HG02973 (cell line): ENCODE results near the gene LGI4.

ENCODE experiments used
- ATAC-seq: cut with Tn5 transposase; IDR thresholded peaks from one replicate; pipeline ENCODE4 v1.9.1; 2021; ENCODE audit warnings: moderate library complexity; ENCODE audit not compliant: unreplicated experiment

Gene LGI4

DNA sequence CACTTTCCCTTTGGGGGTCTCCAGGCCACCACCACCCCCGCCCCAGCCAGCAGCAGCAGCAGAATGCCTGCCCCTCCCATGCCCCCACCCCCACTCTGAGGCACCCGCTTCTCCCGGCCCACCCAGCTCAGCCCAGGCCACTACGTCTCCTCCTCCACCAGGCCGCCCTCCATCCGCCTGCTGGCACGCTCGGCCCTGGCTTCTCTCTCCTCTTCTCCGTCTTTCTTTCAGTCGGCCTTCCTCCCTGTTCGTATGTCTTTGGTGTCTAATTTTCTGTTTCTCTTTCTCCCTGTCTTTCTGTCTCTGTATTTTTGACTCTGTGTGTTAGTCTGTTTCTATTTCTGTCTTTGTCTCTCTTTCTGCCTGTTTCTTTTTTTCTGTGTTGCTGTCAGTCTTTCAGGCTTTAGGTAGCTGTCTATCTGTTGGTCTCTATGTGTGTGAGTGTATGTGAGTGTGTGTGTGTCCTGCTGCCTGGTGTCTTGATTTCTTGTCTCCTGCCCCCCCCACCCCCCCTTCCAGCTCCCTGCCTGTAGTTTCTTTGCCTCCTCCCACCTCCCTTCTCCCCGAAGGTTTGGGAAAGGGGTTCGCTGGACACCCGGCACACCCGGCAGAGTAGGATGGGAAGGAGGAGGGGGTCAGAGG is at the start of gene LGI4:
LGI4 (minus strand) TSS at position 459 of the 642 bp plus-strand sequence; CDS start at position 80, 379 bp downstream.
- ATAC-seq, result no peak

DNA sequence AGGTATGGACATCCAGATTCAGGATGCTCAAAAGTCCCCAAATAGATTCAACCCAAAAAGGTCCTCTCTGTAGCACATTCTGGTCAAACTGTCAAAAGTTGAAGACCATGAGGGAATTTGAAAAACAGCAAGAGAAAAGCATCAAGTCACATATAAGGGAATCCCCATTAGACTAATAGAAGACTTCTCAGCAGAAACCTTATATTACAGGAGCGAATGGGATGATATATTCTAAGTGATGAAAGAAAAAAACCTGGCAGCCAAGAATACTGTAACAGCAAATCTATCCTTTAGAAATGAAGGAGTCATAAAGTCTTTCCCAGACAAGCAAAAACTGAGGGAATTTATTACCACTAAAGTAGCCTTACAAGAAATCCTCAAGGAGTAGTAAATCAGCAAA is 49.4 kb upstream of the LGI4 start:
- ATAC-seq, result no peak

DNA sequence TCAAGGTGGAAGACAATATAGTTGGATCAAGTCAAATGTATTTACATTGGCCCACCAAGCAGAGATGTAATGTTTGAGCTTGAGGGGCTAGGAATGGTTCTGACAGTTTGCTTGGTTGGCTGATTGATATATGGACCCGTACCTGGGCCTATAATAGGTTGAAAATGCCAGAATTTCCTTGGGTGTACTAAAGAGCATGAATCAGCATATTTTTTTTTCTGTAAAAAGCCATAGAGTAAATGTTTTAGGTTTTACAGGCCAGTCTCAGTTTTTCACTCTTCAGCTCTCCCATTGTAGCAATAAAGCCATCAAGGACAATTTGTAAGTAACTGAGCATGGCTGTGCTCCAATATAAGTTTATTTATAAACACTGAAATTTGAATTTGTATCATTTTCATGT is 46.5 kb upstream of the LGI4 start:
- no peak for ATAC-seq

DNA sequence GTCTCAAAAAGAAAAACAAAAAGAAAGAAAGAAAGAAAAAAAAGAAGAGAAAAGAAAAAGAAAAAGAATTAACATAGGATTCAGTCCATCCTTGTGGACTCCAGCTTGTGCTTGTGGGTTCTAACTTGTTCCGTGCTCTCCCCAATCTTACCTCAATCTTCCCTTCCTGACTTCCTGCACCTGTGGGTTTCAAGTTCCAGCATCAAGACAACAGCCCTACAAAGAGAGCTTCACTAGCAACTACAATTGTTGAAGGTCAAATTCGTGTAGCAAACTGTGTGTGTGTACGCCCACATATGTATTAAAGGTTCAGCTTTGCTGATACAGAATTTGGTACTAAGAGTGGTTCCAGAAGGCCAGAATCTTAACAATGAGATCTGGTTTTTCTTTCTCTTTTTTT is 45.0 kb upstream of the LGI4 start:
- ATAC-seq, result no peak

DNA sequence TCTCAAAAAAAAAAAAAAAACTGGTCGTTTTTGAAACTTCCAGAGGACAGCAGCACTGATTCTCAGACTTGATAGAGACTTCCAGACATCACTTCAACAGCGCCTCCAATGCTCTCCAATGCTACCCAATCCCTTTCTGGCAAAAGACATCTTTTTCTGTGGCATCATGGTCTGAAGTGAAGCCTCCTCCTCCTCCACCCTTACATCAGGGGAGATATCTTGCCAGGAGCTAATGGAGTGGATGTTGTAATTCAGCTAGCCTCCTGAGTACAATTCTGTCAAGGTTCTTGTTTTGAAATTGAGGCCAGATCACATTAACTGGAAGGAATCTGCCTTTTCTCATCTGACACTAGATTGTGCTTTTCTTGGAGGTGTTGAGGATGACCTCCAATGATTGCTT is 43.8 kb upstream of the LGI4 start:
- no peak for ATAC-seq

DNA sequence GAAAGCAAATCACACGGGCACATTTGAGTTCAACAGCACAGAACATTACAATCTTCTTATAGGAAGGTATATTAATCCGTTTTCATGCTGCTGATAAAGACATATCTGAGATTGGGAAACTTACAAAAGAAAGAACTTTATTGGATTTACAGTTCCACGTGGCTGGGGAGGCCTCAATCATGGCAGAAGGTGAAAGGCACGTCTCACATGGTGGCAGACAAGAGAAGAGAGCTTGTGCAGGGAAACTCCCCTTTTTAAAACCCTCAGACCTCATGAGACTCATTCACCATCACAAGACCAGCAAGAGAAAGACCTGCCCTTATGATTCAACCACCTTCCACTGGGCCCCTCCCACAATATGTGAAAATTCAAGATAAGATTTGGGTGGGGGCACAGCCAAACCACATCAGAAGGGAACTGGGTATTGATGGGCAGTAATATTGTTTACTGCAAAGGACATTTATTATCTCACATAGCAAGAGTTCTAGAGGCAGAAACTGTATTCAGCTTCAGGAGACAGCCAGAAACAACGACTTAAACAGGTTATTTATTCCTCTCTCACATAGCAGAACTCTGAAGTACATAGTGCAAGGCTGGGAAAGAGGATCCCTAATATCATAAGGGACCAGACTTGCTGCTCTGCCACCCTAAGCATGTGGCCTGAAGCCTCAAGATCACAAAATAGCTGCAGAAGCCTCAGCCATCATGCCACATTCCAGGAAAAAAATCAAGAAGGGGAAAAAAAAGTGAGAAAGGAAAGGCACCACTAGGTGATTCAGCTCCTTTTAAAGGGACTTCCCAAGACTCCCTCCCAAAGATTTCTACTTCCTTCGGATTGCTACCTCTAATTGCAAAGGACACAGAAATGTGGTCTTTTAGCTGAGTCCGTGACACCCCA is 42.8 kb upstream of the LGI4 start:
- ATAC-seq, result no peak

DNA sequence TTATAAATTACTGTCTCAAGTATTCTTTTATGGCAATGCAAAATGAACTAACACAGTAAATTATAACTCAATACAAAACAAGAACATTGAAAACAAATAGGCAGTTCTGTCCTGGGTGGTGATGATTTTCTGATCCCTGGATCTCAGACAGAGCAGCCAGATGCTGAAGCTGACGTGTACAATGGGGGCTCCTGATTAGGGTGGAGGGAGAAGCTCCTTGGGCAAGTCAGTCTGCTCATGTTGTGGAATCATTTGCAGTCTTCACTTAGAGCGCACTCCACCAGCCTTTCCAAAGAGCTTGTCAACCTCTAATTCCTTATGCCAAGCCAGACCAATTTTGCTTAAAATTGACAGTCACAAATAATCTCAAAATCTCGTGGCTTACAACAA is 41.3 kb upstream of the LGI4 start:
- no peak for ATAC-seq

DNA sequence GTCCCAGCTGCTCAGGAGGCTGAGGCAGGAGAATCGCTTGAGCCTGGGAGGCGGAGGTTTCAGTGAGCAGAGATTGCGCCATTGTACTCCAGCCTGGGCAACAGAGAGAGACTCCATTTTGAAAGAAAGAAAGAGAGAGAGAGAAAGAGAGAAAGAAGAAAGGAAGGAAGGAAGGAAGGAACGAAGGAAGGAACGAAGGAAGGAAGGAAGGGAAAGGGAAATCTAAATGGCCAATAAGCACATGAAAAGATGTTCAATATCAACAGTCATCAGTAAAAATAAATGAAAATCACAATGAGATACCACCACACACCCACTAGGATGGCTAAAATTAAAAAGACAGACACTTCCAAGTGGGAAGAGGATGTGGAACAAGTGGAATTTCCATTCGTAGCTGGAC is 39.4 kb upstream of the LGI4 start:
- ATAC-seq, result no peak

DNA sequence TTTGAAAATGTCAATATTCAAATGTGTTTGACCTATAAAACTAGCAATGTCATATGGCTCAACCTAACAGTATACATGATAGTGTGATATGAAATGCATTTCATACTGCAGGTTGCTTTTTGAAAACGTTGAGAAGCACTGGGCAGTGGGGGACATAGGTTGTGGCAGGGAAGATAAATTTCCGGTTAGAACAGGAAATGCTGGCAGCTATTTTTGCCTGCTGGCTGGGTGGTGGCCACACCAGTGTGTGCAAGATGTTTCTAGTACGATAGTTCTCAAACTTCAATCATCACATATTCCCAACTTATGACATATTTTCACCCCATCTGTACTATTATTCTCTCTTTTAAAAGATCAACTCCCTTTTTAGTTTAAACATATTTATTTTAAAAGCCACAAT is 36.9 kb upstream of the LGI4 start:
- no peak for ATAC-seq

DNA sequence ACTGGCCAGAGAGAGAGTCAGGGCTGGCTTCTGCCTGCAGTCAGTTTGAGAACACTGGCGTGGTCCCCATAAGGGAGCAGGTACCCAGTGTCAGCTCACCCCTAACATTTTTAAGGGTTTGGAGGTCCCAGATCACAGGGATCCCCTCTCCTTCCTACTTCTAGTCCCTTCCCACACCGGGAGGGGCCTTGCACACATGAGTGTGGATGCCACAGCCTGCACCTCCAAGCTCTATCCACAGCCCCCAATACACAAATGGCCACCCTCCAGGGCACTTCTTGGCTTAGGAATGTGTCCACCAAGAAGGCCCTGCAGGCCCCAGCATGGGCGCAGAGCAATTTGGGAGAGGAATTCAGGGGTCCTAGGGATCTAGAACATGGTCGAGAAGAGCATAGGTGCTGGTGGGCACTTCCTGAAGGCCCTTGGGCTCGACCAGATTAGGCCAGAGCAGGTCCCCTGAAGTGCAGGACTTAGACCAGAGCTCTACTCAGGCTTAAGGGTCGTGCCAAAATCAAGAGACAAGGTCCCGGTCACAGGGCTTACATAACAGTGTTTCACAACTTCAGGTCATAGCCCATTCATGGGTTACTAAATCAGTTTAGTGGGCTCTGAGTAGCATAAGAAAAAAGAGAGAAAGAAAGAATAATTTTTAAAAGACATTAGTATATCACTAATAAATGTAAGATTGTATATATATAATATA is 35.7 kb upstream of the LGI4 start:
- ATAC-seq, result no peak

DNA sequence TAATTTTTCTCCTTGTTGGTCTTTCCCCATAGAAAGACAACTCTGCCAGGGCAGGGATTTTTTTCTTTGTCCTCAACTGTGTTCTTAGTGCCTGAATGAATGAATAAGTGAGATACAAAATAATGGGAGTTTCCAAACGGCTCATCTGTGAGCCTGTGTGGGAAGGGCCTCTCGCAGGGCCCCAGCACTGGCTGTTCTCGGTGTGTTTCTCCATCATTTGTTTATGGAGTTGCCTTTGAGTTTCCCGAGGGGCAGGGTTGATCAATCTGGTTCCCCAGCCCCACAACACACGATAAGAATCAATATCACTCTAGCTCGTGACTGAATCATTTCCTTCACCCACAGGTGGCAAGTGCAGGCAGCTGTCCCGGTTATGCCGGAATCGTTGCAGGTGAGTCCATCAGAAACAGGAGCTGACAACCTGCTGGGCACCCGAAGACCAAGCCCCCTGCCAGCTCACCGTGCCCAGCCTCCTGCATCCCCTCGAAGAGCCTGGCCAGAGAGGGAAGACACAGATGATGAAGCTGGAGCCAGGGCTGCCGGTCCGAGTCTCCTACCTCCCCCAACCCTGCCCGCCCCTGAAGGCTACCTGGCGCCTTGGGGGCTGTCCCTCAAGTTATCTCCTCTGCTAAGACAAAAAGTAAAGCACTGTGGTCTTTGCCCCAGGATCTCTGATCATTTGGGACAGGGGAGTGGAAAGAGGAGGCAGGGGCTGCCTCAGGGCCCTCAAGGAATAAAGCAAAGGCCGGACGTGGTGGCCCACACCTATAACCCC is 34.5 kb upstream of the LGI4 start:
- ATAC-seq, result no peak

DNA sequence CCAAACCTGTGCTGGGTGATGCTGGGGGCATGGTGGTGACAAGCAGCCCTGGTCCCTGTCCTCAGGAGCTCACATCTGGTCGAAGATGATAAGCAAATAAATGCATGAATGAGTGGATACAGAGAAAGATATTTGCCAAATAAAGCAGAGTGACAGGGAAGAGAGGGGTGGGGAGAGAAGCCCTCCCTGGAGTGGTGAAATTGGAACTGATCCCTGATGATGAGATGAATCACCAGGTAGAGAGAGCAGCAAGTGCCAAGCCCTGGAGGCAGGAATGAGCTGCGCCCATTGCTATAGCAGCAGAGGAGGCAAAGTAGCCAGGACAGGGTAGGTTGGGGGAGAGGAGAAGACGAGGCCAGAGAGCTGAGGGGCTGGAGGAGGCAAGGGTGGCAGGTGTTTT is 33.3 kb upstream of the LGI4 start:
- ATAC-seq, result no peak

DNA sequence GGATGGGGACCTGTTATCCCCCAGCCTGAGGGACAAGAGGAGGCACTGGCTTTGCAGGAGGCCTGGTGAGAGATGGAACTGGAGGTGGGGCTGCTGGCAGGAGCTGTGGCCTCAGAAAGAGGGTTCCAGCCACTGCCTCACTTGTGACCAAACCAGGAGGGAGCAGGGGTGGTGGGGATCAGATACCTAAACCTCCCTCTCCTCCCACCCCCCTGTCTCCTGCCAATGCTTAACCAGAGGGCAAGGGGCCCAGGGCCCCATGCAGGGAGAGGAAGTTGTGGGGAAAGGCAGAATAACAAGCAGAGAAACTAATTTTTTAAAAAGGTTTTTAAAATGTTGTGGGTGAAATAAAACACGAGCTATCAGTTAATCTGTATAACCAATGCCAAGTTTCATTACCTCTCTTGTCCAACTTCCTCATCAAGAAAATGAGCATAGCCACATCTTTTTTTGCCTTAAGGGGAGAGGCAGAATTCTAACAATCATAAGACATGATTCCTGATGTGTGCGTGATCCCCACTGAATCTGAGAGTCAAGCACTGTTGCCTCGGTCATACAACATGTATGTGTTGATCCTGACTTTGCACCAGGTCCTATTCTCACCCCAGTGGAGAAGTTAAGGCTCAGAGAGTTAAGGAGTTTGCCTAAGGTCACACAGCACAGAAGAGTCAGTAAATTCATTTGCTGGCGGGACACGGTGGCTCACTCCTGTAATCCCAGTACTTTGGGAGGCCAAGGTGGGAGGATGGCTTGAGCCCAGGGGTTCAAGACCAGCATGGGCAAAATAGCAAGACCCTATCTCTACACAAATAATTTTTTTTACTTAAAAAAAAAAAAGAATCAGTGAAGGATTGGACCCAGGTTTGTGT is 32.6 kb upstream of the LGI4 start:
- ATAC-seq, result no peak

DNA sequence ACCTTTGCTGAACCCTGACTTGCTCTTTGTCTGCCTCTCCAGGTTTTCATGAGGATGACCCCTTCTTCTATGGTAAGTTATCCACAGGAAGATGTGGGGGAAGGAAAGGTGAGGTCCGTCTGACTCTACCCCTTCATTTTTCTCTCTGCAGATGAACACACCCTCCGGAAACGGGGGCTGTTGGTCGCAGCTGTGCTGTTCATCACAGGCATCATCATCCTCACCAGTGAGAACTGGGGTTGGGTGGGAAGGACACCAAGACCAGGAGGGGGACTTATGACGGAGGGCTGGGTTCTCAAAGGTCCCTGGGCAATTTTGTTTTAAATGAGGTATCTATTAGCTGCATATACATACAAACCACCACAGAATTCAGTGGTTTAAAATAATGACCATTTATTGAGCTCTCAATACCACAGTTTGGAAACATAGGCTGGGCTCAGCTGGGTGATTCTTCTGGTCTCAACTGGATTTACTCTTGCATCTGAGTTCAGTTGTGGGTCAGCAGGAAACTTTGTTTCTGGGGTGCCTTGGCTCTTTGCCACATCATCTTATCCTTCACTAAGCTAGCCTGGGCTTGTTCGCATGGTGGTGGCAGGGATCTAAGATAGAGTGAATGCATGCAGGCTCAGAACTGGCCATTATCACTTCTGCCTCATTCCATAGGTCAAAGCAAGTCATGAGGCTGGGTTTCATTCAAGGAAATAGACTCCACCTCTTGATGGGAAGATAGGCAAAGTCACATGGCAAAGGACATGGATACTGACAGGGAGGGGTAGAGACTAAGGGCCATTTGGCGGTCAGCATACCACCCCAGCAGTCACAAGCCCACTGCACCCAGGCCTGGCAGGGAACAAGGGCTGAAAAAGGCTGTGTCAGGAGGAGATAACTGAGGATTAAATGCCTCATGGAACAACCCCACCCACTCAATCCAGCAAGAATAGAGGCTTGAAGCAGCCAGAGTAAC is 31.5 kb upstream of the LGI4 start:
- no peak for ATAC-seq

DNA sequence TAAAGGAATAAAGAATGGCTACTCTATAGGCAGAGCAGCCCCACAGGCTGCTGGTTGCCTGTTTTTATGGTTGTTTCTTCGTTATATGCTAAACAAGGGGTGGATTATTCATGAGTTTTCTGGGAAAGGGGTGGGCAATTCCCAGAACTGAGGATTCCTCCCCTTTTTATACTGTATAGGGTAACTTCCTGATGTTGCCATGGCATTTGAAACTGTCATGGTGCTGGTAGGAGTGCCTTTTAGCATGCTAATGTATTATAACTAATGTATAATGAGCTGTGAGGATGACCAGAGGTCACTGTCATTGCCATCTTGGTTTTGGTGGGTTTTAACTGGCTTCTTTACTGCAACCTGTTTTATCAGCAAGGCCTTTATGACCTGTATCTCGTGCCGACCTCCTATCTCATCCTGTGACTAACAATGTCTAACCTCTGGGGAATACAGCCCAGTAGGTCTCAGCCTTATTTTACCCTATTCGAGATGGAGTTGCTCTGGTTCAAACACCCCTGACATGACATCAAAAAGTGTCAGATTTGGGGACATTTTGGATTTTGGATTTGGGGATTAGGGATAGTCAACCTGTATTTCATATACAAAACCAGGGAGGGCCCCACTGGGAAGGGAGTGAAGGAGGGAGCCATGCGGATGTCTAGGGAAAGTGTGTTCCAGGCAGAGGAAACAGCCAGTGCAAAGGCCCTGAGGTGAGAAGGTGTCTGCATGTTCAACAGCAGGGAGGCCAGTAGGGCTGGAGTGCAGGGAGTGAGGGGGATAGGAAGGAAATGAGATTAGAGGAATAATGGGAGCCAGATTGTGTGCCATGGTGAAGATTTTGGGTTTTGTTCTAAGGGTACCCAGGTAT is 30.6 kb upstream of the LGI4 start:
- no peak for ATAC-seq

DNA sequence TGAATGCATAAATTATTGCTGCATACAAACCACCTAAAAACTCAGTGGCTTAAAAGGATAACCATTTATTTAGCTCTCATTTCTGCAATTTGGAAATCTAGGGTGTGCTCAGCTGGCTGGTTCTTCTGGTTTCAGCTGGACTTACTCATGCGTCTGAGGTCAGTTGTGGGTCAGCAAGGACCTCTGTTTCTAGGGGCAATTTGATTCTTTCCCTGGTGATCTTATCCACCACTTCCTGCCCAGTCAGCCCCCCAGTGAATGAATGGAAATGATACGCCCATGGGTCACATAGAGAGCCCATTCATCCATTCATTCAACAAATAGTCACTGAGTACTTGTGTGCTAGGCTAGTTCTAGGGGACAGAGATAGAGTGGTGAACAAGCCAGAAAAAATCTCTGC is 29.6 kb upstream of the LGI4 start:
- no peak for ATAC-seq

DNA sequence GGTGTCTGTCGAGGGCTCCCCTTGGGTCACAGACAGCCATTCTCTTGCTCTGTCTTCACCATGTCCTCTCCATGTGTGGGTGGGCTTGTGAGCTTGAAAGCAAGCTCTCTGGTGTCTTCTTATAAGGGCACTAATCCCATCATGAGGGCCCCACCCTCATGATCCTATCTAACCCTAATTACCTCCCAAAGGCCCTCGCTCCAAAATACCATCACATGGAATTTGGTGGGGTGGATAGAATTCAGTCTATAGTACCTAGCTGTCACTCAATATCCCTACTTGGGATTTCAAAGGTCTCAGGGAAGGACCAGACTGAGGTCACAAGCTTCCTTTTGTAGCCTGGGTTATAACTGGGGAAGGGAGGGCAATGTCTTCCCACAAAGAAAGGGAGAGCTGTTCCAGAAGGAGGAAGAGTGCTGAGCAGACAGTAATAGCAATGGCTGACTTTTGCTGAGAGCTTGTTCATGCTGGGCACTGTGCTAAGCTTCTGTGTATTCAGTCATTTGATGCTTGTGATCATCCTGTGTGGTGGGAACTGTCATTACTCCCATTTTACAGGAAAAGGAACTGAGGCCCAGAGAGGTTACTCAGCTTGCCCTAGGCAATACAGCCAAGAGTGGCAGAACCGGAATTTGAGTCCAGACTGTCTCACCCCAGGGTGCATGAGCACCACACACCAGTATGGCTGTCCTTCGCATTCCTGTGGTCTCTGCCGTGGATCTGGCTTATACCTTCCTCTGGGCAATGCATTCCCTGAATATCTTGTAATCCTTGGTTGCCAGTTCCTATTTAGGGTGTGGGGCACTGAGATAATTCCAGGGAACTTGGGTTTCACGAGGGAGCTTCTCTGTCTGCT is 27.8 kb upstream of the LGI4 start:
- no peak for ATAC-seq
